HepG2 (cell line): ENCODE results near the gene NDRG2. TPM values are rescaled to one million over a fixed set of nuclear protein-coding genes. Genes with fewer than 3 reads are reported as not detected.
A peak's percentile ranks its signal among the peaks of the same experiment; 100 is the strongest.

Experiments used
- HNRNPH1 ChIP-seq: fragments of 200-400 bp; formaldehyde crosslinking; optimal IDR thresholded peaks from 2 replicates; pipeline ENCODE3; 2017; ENCODE audit warnings: mild to moderate bottlenecking, low read depth, low read length
- ZNF567 ChIP-seq: sonication (generic); formaldehyde crosslinking; IDR thresholded peaks from 2 replicates; pipeline ENCODE4 v1.8.1; 2023; ENCODE audit warnings: mild to moderate bottlenecking, missing genetic modification reagents, borderline replicate concordance
- polyA plus RNA-seq, 8 experiments: library from polyadenylated mRNA; depleted of rRNA in 3 of 8; stranded (reverse) in 7 of 8; unstranded in 1 of 8; fragments of >200 nt; fragmentation: Illumina TruSeq in 4 of 8; extraction: Trizol in 4 of 8; gene quantifications; 2 replicates each; pipeline versions ENCODE4 v1.2.1 to v1.2.3, GENCODE V29; 2011 to 2016; ENCODE audit warnings: low read depth in 4 of 8, missing spikeins in 1 of 8, mixed read lengths in 1 of 8; ENCODE audit not compliant: insufficient read depth in 1 of 8
- total RNA-seq, 5 experiments: library from RNA; depleted of rRNA; stranded (reverse); fragments of >200 nt; fragmentation: Illumina TruSeq; extraction: Trizol; gene quantifications; 2 replicates each; pipeline ENCODE4 v1.2.3, GENCODE V29; 2016; ENCODE audit warnings: low read depth in 1 of 5
- TF ChIP-seq, protein P1 (sequence below): fragments of 450-650 bp; IDR thresholded peaks from 2 replicates; pipeline ENCODE4 v1.6.1; 2017; ENCODE audit warnings: mild to moderate bottlenecking
- TF ChIP-seq, protein P2 (sequence below): sonication (generic); formaldehyde crosslinking; IDR thresholded peaks from 2 replicates; pipeline ENCODE4 v1.8.0; 2022; ENCODE audit warnings: mild to moderate bottlenecking, missing genetic modification reagents
- TF ChIP-seq, protein P3 (sequence below): sonication (generic); formaldehyde crosslinking; IDR thresholded peaks from 2 replicates; pipeline ENCODE4 v1.4.0; 2020; ENCODE audit warnings: missing genetic modification reagents
- TF ChIP-seq, protein P4 (sequence below): sonication (generic); formaldehyde crosslinking; IDR thresholded peaks from 2 replicates; pipeline ENCODE4 v1.9.0; 2021; ENCODE audit warnings: missing genetic modification reagents, borderline replicate concordance
- TF ChIP-seq, protein P5 (sequence below), 2 experiments: IDR thresholded peaks; 2 replicates each; pipeline ENCODE4 v1.6.1; 2011 to 2012; ENCODE audit warnings: low read length in 2 of 2, borderline replicate concordance in 1 of 2, low read depth in 1 of 2, mild to moderate bottlenecking in 1 of 2, moderate library complexity in 1 of 2
- TF ChIP-seq, protein P6 (sequence below): sonication (generic); formaldehyde crosslinking; IDR thresholded peaks from 2 replicates; pipeline ENCODE4 v1.5.0; 2020; ENCODE audit warnings: missing genetic modification reagents

NDRG2 gene
- total and polyA plus RNA-seq, 2 of the 13 experiments (the other 11 are each of a cell fraction or from before 2014, with no cell fraction given), result 27.2 to 189 TPM

DNA sequence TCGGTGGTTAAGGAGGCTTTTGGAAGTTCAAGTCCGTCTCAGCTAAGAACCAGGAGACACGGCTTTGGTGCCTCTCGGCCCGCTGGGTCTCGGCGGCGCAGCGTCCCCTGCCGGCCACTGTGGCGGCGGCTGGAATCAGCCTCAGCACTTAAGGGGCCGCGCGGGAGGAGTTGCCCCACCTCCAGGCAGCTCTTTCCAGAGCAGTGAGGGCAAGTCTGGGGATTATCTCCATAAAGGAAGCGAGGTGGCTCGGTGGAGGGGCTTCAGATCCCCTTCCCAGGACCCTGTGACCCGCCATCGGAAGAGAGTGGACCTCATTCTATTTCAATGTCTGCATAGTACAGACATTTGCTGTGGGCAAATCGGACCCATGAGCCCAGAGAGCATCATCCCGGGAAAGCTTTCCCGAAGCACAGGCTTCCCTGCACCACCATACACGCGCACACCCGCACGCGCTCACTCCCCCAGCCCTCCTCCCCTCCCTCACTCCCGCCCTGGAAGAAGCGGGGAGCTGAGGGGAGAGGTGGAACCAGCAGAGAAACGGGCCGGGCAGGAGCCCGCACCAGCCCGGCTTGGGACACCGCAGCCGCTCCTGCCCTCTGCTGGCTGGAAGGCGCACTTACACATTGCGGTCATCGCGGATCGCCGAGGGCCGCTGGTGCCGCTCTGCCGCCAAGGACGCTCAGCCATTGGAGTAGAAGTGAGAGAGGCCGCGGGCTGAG is 53.7 kb downstream of the NDRG2 start (continued):
- TF ChIP-seq, protein P1, sequence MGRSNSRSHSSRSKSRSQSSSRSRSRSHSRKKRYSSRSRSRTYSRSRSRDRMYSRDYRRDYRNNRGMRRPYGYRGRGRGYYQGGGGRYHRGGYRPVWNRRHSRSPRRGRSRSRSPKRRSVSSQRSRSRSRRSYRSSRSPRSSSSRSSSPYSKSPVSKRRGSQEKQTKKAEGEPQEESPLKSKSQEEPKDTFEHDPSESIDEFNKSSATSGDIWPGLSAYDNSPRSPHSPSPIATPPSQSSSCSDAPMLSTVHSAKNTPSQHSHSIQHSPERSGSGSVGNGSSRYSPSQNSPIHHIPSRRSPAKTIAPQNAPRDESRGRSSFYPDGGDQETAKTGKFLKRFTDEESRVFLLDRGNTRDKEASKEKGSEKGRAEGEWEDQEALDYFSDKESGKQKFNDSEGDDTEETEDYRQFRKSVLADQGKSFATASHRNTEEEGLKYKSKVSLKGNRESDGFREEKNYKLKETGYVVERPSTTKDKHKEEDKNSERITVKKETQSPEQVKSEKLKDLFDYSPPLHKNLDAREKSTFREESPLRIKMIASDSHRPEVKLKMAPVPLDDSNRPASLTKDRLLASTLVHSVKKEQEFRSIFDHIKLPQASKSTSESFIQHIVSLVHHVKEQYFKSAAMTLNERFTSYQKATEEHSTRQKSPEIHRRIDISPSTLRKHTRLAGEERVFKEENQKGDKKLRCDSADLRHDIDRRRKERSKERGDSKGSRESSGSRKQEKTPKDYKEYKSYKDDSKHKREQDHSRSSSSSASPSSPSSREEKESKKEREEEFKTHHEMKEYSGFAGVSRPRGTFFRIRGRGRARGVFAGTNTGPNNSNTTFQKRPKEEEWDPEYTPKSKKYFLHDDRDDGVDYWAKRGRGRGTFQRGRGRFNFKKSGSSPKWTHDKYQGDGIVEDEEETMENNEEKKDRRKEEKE, result no peak
- TF ChIP-seq, protein P2, sequence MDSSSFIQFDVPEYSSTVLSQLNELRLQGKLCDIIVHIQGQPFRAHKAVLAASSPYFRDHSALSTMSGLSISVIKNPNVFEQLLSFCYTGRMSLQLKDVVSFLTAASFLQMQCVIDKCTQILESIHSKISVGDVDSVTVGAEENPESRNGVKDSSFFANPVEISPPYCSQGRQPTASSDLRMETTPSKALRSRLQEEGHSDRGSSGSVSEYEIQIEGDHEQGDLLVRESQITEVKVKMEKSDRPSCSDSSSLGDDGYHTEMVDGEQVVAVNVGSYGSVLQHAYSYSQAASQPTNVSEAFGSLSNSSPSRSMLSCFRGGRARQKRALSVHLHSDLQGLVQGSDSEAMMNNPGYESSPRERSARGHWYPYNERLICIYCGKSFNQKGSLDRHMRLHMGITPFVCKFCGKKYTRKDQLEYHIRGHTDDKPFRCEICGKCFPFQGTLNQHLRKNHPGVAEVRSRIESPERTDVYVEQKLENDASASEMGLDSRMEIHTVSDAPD (CRISPR knock-in tag), result no peak; the same call in 1 of the 2 replicates
- TF ChIP-seq, protein P3, sequence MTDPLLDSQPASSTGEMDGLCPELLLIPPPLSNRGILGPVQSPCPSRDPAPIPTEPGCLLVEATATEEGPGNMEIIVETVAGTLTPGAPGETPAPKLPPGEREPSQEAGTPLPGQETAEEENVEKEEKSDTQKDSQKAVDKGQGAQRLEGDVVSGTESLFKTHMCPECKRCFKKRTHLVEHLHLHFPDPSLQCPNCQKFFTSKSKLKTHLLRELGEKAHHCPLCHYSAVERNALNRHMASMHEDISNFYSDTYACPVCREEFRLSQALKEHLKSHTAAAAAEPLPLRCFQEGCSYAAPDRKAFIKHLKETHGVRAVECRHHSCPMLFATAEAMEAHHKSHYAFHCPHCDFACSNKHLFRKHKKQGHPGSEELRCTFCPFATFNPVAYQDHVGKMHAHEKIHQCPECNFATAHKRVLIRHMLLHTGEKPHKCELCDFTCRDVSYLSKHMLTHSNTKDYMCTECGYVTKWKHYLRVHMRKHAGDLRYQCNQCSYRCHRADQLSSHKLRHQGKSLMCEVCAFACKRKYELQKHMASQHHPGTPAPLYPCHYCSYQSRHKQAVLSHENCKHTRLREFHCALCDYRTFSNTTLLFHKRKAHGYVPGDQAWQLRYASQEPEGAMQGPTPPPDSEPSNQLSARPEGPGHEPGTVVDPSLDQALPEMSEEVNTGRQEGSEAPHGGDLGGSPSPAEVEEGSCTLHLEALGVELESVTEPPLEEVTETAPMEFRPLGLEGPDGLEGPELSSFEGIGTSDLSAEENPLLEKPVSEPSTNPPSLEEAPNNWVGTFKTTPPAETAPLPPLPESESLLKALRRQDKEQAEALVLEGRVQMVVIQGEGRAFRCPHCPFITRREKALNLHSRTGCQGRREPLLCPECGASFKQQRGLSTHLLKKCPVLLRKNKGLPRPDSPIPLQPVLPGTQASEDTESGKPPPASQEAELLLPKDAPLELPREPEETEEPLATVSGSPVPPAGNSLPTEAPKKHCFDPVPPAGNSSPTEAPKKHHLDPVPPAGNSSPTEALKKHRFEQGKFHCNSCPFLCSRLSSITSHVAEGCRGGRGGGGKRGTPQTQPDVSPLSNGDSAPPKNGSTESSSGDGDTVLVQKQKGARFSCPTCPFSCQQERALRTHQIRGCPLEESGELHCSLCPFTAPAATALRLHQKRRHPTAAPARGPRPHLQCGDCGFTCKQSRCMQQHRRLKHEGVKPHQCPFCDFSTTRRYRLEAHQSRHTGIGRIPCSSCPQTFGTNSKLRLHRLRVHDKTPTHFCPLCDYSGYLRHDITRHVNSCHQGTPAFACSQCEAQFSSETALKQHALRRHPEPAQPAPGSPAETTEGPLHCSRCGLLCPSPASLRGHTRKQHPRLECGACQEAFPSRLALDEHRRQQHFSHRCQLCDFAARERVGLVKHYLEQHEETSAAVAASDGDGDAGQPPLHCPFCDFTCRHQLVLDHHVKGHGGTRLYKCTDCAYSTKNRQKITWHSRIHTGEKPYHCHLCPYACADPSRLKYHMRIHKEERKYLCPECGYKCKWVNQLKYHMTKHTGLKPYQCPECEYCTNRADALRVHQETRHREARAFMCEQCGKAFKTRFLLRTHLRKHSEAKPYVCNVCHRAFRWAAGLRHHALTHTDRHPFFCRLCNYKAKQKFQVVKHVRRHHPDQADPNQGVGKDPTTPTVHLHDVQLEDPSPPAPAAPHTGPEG, result peak; percentile 83
- TF ChIP-seq, protein P4, sequence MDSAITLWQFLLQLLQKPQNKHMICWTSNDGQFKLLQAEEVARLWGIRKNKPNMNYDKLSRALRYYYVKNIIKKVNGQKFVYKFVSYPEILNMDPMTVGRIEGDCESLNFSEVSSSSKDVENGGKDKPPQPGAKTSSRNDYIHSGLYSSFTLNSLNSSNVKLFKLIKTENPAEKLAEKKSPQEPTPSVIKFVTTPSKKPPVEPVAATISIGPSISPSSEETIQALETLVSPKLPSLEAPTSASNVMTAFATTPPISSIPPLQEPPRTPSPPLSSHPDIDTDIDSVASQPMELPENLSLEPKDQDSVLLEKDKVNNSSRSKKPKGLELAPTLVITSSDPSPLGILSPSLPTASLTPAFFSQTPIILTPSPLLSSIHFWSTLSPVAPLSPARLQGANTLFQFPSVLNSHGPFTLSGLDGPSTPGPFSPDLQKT, result 0 out of 2 replicates have a peak, but pooled peaks have one; percentile 15
- peak; percentile 47 for TF ChIP-seq HNRNPH1
- no peak for TF ChIP-seq ZNF567
- TF ChIP-seq, protein P5, sequence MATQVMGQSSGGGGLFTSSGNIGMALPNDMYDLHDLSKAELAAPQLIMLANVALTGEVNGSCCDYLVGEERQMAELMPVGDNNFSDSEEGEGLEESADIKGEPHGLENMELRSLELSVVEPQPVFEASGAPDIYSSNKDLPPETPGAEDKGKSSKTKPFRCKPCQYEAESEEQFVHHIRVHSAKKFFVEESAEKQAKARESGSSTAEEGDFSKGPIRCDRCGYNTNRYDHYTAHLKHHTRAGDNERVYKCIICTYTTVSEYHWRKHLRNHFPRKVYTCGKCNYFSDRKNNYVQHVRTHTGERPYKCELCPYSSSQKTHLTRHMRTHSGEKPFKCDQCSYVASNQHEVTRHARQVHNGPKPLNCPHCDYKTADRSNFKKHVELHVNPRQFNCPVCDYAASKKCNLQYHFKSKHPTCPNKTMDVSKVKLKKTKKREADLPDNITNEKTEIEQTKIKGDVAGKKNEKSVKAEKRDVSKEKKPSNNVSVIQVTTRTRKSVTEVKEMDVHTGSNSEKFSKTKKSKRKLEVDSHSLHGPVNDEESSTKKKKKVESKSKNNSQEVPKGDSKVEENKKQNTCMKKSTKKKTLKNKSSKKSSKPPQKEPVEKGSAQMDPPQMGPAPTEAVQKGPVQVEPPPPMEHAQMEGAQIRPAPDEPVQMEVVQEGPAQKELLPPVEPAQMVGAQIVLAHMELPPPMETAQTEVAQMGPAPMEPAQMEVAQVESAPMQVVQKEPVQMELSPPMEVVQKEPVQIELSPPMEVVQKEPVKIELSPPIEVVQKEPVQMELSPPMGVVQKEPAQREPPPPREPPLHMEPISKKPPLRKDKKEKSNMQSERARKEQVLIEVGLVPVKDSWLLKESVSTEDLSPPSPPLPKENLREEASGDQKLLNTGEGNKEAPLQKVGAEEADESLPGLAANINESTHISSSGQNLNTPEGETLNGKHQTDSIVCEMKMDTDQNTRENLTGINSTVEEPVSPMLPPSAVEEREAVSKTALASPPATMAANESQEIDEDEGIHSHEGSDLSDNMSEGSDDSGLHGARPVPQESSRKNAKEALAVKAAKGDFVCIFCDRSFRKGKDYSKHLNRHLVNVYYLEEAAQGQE (IDR thresholded peaks at IDR 0.05; ENCODE audit: borderline replicate concordance in 1 of 2, low read depth in 1 of 2, low read length in 2 of 2), result no peak
- TF ChIP-seq, protein P6, sequence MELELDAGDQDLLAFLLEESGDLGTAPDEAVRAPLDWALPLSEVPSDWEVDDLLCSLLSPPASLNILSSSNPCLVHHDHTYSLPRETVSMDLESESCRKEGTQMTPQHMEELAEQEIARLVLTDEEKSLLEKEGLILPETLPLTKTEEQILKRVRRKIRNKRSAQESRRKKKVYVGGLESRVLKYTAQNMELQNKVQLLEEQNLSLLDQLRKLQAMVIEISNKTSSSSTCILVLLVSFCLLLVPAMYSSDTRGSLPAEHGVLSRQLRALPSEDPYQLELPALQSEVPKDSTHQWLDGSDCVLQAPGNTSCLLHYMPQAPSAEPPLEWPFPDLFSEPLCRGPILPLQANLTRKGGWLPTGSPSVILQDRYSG (CRISPR knock-in tag), result no peak
